GM23248 (cell line): Measurements from ENCODE around the gene AFF3.

Experiments
- EZH2 ChIP-seq: fragments of 200-600 bp; sonication (generic); IDR thresholded peaks from 2 replicates; pipeline ENCODE4 v1.6.1; 2018; ENCODE audit warnings: antibody characterized with exemption, mild to moderate bottlenecking; ENCODE audit not compliant: insufficient read depth, poor library complexity, severe bottlenecking
- EZH2phosphoT487 ChIP-seq: fragments of 200-600 bp; sonication (generic); IDR thresholded peaks from 2 replicates; pipeline ENCODE4 v1.6.1; 2018; ENCODE audit warnings: antibody characterized with exemption, moderate library complexity, mild to moderate bottlenecking, low read depth; ENCODE audit not compliant: insufficient read depth

DNA sequence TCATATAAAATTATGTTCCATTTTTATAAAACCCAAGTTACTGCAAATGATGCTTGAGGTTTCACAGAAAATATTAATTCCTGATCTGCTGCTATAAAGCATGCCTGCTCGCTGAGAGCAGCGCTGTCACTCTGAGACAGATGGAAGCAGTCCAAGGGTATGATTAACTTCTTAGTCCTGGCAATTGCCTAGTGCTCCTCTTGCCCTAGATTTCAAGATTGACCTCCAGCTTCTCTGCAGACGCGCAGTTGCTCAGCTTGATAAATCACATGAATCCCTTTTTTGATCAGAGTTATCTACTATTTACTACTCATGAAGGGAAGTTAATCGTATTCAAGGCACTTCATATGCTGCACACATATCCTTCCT, 498.0 kb downstream of the AFF3 start:
- TF ChIP-seq EZH2 = no peak
- TF ChIP-seq EZH2phosphoT487 = no peak
